A673 (cell line): ENCODE measurements around the gene SRGAP1.

ENCODE experiments used
- EZH2 ChIP-seq: fragments of 200-600 bp; sonication (generic); IDR thresholded peaks from 2 replicates; pipeline ENCODE4 v1.6.1; 2017; ENCODE audit warnings: borderline replicate concordance, low read depth, mild to moderate bottlenecking, mixed read lengths, antibody characterized with exemption, low read length; ENCODE audit not compliant: poor library complexity, severe bottlenecking
- TF ChIP-seq, protein P1 (sequence below): fragments of 300-800, 200-600 bp; sonication (generic); conservative IDR thresholded peaks from 2 replicates; pipeline ENCODE4 v1.5.1; 2017; ENCODE audit warnings: low read depth, mild to moderate bottlenecking, antibody characterized with exemption, low read length, moderate library complexity, mixed read lengths

DNA sequence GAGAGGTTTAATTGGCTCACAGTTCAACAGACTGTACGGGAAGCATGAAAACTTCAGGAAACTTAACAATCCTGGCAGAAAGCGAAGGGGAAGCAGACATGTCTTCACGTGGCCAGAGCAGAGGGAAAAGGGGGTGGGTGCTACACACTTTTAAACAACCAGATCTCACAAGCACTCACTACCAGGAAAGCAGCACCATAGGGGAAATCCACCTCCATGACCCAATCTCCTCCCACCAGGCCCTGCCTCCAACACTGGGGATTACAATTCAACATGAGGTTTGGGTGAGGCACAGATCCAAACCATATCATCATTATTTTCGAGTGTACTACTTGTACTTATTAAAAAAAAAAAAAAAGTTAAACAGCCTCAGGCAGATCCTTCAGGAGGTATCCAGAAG, 34.9 kb upstream of the SRGAP1 start:
- TF ChIP-seq, protein P1, sequence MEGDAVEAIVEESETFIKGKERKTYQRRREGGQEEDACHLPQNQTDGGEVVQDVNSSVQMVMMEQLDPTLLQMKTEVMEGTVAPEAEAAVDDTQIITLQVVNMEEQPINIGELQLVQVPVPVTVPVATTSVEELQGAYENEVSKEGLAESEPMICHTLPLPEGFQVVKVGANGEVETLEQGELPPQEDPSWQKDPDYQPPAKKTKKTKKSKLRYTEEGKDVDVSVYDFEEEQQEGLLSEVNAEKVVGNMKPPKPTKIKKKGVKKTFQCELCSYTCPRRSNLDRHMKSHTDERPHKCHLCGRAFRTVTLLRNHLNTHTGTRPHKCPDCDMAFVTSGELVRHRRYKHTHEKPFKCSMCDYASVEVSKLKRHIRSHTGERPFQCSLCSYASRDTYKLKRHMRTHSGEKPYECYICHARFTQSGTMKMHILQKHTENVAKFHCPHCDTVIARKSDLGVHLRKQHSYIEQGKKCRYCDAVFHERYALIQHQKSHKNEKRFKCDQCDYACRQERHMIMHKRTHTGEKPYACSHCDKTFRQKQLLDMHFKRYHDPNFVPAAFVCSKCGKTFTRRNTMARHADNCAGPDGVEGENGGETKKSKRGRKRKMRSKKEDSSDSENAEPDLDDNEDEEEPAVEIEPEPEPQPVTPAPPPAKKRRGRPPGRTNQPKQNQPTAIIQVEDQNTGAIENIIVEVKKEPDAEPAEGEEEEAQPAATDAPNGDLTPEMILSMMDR: no peak
- no peak for TF ChIP-seq EZH2
